ENCODE results near the gene KLHL17.

Gene KLHL17

DNA sequence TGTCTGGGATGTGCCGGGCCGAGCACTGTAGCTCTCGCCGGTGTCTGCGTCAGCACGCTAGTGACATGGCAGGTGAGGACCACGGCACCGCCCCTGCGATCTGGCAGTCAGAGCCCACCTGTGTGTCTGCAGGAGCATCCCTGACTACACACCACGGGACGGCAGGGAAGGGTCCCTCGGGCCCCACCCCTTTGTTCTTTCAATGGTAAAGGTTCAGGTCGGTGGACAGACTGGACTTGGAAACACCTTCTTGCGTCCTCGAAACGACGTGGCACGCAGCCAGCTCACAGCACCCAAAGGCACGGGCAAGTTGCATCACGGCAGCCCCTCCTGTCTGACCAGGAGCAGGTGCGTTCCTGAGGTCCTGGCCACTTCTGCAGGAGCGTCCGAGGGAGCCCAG lies 40.4 kb upstream of the KLHL17 start:
- Histone ChIP-seq H3K27ac (0 out of 2 replicates have a peak overlapping the region, but pooled peaks have one; percentile 46), H3K9ac (ENCODE audit: insufficient read length) (no peak overlapping the region), H3K4me3 (no peak overlapping the region), H3K9me3 (ENCODE audit: low read depth, low read length) (no peaks in the 10 kb centered on the region), H3K36me3 (ENCODE audit: insufficient read depth, low read length) (no peaks in the 10 kb centered on the region; the same call in 1 of the 2 replicates)
- TF ChIP-seq FOXP2 (optimal IDR thresholded peaks at IDR 0.05; ENCODE audit: control extremely low read depth, extremely low read length, insufficient read depth) (no peak), POLR2AphosphoS5 (IDR thresholded peaks at IDR 0.05; ENCODE audit: borderline replicate concordance, low read depth, low read length) (peak; percentile 26)
- no peak for DNase-seq (ENCODE audit: low read depth, low spot score)

DNA sequence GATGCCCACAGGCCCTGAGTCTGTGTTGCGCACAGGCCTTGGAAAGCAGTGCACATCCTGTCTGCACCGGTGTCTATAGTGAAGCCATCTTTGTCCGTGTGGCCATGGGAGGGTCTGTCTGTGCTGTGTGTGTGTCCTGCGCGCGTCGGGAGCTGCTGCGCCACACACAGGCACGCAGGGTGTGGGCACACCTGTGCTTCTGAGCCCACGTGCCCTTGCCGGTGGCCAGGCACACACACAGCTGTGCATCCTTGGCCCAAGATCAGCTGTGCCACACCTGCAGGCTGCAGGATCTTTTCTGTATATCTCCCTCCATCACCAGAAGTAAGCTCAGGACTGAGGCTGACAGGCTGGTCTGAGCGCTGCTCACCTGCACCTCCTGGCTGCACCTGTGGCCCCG lies 39.9 kb upstream of the KLHL17 start:
- H3K4me3 ChIP-seq = peak overlapping the region; percentile 53
- no peaks in the 10 kb centered on the region; the same call in 1 of the 2 replicates for H3K36me3 ChIP-seq (ENCODE audit: insufficient read depth, low read length)
- H3K9me3 ChIP-seq (ENCODE audit: low read depth, low read length) = no peaks in the 10 kb centered on the region
- no peak for DNase-seq (ENCODE audit: low read depth, low spot score)
- no peak overlapping the region for H3K27ac ChIP-seq
- TF ChIP-seq EZH2 (IDR thresholded peaks at IDR 0.05) (no peak), POLR2AphosphoS5 (IDR thresholded peaks at IDR 0.05; ENCODE audit: borderline replicate concordance, low read depth, low read length) (no peak), FOXP2 (optimal IDR thresholded peaks at IDR 0.05; ENCODE audit: control extremely low read depth, extremely low read length, insufficient read depth) (no peak)
- no peak overlapping the region for H3K9ac ChIP-seq (ENCODE audit: insufficient read length)

DNA sequence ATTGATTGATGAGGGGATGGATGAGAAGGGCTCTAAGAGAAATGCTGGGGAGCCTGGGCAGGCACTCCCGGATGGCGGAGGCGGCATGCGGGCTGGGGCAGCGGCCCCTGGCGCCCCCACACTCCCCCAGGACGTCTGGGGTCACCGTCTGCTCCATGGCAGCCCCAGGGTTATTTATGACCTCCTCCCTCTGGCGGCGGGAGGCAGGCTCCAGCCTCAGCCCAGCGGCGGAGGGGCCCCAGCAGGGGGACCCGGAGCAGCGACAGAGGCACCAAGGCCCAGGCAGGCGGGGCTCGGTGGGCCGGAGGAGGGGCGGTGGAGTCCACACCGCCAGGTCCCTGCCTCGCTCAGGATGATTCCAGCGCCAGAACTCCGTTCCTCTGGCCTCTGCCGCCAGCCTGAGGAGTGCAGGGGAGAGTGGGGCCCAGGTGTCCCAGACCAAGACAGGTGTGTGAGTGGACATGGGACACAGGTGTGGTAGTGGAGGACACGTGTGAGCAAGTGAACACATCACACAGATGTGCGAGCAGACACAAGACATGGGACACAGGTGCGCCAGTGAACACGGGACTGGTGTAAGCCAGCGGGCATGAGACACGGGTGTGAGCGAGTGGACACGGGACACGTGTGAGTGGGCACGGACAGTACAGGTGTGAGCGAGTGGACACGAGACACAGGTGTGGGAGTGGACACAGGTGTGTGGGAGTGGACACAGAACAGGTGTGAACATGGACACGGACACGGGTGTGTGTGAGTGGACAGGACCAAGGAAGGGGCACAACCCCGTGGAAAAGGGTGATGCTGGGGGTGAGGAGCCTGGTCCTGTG lies 39.2 kb upstream of the KLHL17 start:
- Histone ChIP-seq H3K4me3 (peak overlapping the region; percentile 53), H3K9ac (ENCODE audit: insufficient read length) (no peak overlapping the region), H3K27ac (peak overlapping the region; percentile 2; the same call in 1 of the 2 replicates), H3K9me3 (ENCODE audit: low read depth, low read length) (no peaks in the 10 kb centered on the region), H3K36me3 (ENCODE audit: insufficient read depth, low read length) (peaks cover 4% of the 10 kb centered on the region; the same call in 1 of the 2 replicates)
- no peak for TF ChIP-seq EZH2 (IDR thresholded peaks at IDR 0.05)
- TF ChIP-seq POLR2AphosphoS5 (IDR thresholded peaks at IDR 0.05; ENCODE audit: borderline replicate concordance, low read depth, low read length) = peak; percentile 78
- DNase-seq (ENCODE audit: low read depth, low spot score) = no peak

DNA sequence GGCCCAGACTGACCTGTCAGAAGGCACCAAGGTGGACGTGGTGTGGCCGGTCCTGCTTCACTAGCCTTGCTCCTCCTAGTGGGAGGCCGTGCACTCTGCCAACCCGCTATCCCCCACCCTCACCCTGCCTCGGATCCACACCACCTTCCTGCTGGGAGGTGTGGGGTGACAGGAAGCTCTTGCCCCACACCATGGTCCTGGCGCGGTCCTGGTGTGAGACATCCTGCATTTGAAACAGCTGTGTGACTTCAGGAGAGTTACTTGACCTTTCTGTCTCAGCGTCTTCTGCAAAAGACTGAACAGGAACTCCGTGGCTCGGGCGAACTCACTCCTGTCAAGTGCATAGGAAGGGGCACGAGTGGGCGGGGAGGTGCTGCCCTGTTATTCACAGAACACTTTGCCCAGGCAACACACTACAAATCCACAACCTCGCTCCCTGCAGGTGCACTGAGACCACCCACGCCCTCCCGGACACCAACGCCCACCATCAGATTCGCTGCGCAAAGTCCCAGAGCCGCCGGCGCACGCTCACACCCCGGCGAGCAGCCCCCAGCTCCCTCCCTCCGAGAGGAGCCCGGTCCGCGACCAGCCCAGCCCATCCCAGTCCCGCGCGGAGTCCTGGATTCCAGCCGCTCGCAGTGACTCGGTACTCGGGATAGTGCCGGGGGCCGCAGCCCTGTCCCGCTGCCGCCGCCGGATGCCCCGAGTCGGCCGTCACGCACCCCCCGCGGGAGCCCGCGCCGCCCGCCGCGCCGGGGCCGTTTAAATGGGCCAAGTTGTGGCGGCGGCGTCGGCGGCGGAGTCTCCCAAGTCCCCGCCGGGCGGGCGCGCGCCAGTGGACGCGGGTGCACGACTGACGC lies 37.0 kb upstream of the KLHL17 start, which contains the start of gene SAMD11:
SAMD11 (plus strand) TSS at position 793 of the 860 bp plus-strand sequence. CDS start 509 bp downstream, outside the sequence.
- TF ChIP-seq POLR2AphosphoS5 (IDR thresholded peaks at IDR 0.05; ENCODE audit: borderline replicate concordance, low read depth, low read length) (peak; percentile 19; the same call in 1 of the 2 replicates), FOXP2 (optimal IDR thresholded peaks at IDR 0.05; ENCODE audit: control extremely low read depth, extremely low read length, insufficient read depth) (no peak)
- H3K4me3 ChIP-seq = peak within 1 kb of the TSS; percentile 95
- peak within 1 kb of the TSS; percentile 71 for H3K27ac ChIP-seq
- peaks cover 8% of the 10 kb centered on the region; the same call in 1 of the 2 replicates for H3K36me3 ChIP-seq (ENCODE audit: insufficient read depth, low read length)
- DNase-seq (ENCODE audit: low read depth, low spot score) = no peak
- no peaks in the 10 kb centered on the region for H3K9me3 ChIP-seq (ENCODE audit: low read depth, low read length)
- H3K9ac ChIP-seq (ENCODE audit: insufficient read length) = peak within 1 kb of the TSS; percentile 89

DNA sequence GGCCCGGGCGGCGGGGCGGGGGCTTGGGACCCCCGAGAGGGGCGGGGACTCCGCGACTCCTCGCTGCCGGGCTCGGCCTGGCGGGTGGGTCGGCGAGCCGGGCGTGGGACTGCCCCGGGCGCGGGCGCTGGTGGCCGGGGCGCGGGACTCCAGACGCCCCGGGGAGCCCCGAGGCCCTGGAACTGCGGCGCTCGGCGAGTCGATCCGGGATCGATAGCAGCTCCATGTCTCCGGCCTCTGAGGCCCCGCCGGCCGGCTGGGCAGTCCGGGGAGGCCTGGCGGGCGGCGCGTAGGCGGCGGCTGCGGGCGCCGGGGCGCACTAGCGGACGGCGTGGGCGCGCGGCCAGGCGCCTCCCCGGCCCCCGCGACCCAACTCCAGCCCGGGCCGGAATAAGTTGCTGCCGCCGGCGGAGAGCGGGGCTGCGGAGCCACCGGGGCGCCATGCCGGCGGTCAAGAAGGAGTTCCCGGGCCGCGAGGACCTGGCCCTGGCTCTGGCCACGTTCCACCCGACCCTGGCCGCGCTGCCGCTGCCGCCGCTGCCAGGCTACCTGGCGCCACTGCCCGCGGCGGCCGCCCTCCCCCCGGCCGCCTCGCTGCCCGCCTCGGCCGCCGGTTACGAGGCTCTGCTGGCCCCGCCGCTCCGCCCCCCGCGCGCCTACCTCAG lies 36.3 kb upstream of the KLHL17 start:
- Histone ChIP-seq H3K9ac (ENCODE audit: insufficient read length) (peak overlapping the region; percentile 89), H3K9me3 (ENCODE audit: low read depth, low read length) (no peaks in the 10 kb centered on the region), H3K36me3 (ENCODE audit: insufficient read depth, low read length) (peaks cover 8% of the 10 kb centered on the region; the same call in 1 of the 2 replicates), H3K27ac (peak overlapping the region; percentile 71; the same call in 1 of the 2 replicates), H3K4me3 (peak overlapping the region; percentile 95)
- no peak for DNase-seq (ENCODE audit: low read depth, low spot score)
- TF ChIP-seq POLR2AphosphoS5 (IDR thresholded peaks at IDR 0.05; ENCODE audit: borderline replicate concordance, low read depth, low read length) = no peak
- no peak for TF ChIP-seq EZH2 (IDR thresholded peaks at IDR 0.05)
- TF ChIP-seq FOXP2 (optimal IDR thresholded peaks at IDR 0.05; ENCODE audit: control extremely low read depth, extremely low read length, insufficient read depth) = no peak

DNA sequence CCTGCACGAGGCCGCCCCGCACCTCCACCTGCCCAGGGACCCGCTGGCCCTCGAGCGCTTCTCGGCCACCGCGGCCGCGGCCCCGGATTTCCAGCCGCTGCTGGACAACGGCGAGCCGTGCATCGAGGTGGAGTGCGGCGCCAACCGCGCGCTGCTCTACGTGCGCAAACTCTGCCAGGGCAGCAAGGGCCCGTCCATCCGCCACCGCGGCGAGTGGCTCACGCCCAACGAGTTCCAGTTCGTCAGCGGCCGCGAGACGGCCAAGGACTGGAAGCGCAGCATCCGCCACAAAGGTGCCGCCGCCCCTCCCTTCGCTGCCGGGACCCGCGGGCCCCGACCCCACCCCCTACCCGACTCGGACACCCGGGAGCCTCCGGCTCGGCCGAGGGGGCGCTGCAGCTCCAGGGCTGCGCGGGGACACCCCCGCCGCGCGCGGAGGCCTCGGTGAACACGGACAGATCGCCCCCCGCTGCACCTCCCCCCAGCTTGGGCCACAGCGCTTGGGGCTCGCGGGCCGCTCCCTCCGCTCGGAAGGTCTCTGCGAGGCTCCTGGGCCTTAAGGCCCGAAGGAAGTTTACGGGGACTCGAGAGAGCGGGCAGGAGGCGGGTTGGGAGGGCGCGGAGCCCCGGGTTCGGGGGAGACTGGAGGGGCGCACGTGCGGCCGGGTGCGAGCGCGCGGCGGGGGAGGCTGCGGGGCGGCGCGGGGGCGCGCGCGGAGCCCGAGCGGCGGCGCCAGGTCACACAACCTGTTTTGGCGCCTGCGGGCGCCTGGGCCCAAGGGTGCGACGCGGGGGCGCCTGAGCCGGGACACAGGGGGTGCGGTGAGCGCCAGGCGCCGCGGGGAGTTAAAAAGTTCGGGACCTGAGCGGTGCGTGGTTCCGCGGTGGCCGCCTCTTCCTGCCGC lies 35.5 kb upstream of the KLHL17 start:
- peak overlapping the region; percentile 71 for H3K27ac ChIP-seq
- H3K36me3 ChIP-seq (ENCODE audit: insufficient read depth, low read length) = peaks cover 8% of the 10 kb centered on the region; the same call in 1 of the 2 replicates
- peak overlapping the region; percentile 95 for H3K4me3 ChIP-seq
- DNase-seq (ENCODE audit: low read depth, low spot score) = no peak
- H3K9ac ChIP-seq (ENCODE audit: insufficient read length) = peak overlapping the region; percentile 89
- no peak for TF ChIP-seq EZH2 (IDR thresholded peaks at IDR 0.05)
- peak; percentile 57; the same call in 1 of the 2 replicates for TF ChIP-seq POLR2AphosphoS5 (IDR thresholded peaks at IDR 0.05; ENCODE audit: borderline replicate concordance, low read depth, low read length)
- no peaks in the 10 kb centered on the region for H3K9me3 ChIP-seq (ENCODE audit: low read depth, low read length)
